Measurements from ENCODE around the gene MAPKAP1. TPM values are rescaled to one million over a fixed set of nuclear protein-coding genes. Genes with fewer than 3 reads are reported as not detected.

MAPKAP1 gene
- total RNA-seq, 4 donors from 2014 or later = 54.1 to 195 (median 61.9) TPM

DNA sequence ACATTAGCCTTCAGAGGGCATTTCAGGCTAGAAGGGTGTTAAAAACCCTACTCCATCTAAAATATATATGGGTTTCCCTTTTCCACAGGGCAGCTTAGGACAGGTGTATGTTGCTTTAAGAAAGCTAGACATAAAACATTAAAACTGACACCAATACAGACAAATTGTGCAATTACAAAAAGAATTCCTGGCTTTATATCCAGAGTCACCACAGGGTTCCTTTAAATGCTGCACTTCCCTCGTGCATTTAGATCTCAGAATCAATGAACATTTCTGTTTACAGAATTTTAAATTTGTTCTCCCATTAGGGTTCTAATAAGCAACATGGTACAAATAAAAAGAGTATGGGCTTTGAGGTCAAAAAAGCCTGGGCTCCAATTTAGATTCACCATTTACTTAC, 170.2 kb downstream of the MAPKAP1 start:
- TF ChIP-seq, protein P1, sequence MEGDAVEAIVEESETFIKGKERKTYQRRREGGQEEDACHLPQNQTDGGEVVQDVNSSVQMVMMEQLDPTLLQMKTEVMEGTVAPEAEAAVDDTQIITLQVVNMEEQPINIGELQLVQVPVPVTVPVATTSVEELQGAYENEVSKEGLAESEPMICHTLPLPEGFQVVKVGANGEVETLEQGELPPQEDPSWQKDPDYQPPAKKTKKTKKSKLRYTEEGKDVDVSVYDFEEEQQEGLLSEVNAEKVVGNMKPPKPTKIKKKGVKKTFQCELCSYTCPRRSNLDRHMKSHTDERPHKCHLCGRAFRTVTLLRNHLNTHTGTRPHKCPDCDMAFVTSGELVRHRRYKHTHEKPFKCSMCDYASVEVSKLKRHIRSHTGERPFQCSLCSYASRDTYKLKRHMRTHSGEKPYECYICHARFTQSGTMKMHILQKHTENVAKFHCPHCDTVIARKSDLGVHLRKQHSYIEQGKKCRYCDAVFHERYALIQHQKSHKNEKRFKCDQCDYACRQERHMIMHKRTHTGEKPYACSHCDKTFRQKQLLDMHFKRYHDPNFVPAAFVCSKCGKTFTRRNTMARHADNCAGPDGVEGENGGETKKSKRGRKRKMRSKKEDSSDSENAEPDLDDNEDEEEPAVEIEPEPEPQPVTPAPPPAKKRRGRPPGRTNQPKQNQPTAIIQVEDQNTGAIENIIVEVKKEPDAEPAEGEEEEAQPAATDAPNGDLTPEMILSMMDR (IDR thresholded peaks at IDR 0.05) = no peak
- no peak for TF ChIP-seq POLR2A (IDR thresholded peaks at IDR 0.05)
- Histone ChIP-seq H3K36me3 (no peaks in the 10 kb centered on the region), H3K27me3 (no peaks in the 10 kb centered on the region), H3K27ac (no peak overlapping the region), H3K9me3 (no peaks in the 10 kb centered on the region), H3K4me1 (peaks cover 0 to 3% of the 10 kb centered on the region in 2 donors), H3K4me3 (no peak overlapping the region)
- intact Hi-C loops (cut with DNase I; ENCODE audit: low total_unique reads) = no loop called here
- no peak for DNase-seq

DNA sequence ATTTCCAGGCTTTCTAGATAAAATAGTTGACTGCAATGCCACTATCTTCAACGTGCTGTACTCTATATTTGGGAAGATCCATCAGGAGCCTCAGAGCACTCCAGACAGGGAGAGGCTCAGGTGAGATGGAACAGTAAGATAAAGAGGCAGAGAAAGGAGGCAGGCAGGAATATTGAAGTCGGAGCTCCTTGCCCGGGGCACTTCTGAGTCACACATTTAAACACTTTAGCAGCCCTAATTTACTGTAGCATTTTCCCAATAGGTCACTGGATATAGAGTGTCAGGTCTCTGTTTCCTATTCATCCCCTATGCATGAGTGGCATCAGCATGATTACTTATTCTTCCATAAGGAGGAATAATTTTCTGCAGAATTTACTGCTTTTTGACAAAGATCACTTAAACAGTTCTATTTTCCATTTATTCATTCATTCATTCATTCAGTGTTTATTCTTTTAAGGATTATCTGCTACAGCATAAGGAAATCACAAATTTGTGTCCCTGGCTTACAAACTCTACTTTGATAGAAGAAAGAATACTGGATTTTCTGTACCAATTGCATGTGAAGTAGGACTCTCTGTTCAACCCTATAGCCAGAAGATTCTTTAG, 170.7 kb downstream of the MAPKAP1 start:
- TF ChIP-seq, protein P1 (IDR thresholded peaks at IDR 0.05) = no peak
- no peak for TF ChIP-seq POLR2A (IDR thresholded peaks at IDR 0.05)
- Histone ChIP-seq H3K9me3 (no peaks in the 10 kb centered on the region), H3K27me3 (no peaks in the 10 kb centered on the region), H3K4me1 (peaks cover 0 to 3% of the 10 kb centered on the region in 2 donors), H3K4me3 (no peak overlapping the region), H3K27ac (no peak overlapping the region), H3K36me3 (no peaks in the 10 kb centered on the region)
- intact Hi-C loops (cut with DNase I; ENCODE audit: low total_unique reads) = no loop called here
- no peak for DNase-seq

DNA sequence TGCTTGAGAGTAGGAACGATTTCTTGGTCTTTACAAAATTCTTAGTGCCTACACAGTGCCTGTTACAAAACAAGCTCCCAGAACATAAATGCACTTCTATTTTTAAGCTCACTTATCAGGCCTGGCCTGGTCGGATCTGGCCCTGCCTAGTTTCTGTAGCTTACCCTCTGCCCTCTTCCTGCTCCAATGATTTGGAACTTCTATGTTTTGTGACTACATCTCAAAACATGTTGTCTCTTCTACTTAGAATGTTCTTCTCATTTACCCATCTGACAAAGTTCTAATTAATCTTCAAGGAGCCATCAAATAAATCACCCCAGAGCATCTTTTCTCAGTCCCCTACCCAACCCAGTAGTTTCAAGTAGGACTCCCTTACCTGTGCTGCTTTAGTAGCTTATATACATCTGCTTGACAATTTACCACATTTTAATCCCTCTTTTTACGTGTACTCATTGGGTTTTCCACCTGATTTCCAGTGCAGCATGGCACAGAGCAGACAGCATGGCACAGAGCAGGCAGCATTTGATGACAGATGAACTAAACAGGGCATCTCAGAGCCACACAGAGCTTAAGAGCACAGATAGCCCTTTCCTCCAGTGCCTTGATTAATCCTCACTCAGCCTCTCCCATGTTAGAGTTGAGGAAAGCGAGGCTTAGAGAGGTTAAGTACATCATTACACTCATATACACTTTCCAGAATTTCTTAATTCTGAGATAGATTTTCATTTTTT, 171.9 kb downstream of the MAPKAP1 start:
- Histone ChIP-seq H3K36me3 (no peaks in the 10 kb centered on the region), H3K27me3 (no peaks in the 10 kb centered on the region), H3K4me1 (peaks cover 0 to 3% of the 10 kb centered on the region in 2 donors), H3K9me3 (no peaks in the 10 kb centered on the region), H3K27ac (no peak overlapping the region), H3K4me3 (no peak overlapping the region)
- no peak for TF ChIP-seq POLR2A (IDR thresholded peaks at IDR 0.05)
- TF ChIP-seq, protein P1 (IDR thresholded peaks at IDR 0.05) = no peak
- intact Hi-C loops (cut with DNase I; ENCODE audit: low total_unique reads) = no loop called here
- DNase-seq = no peak

DNA sequence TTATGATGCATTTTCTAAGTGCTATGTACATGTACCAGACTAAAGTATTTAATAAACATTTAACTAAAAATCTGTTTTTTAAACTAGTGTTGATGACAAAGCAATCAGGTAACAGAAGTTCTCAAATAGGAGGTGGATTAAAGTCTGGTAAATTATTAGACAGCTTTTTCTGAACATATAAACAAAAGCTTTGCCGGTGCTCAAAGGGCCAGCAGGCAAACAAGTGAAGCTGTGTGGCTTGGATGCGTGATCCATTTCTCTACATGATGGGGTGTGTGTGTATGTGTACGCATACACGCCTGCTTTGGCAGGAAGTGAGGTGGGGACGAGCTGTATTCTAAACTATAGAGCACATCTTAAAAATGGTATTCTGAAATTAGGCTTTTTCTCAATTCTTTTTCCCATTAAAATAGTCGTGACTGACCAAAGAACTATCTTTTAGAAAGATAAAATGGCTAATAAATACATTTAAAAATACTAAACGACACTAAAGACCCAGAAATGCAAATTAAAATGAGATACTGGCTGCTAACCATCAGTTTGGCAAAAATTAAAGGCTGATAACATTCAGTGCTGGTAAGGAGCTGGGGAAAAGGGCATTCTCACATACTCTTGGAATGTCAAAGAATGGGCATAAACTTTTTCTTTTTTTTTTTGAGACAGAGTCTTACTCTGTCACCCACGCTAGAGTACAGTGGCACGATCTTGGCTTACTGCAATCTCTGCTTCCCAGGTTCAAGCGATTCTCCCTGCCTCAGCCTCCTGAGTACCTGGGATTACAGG, 174.0 kb downstream of the MAPKAP1 start:
- intact Hi-C loops (cut with DNase I; ENCODE audit: low total_unique reads) = no loop called here
- no peak overlapping the region for H3K4me3 ChIP-seq
- H3K36me3 ChIP-seq = no peaks in the 10 kb centered on the region
- TF ChIP-seq, protein P1 (IDR thresholded peaks at IDR 0.05) = no peak
- TF ChIP-seq POLR2A (IDR thresholded peaks at IDR 0.05) = no peak
- H3K4me1 ChIP-seq = peaks cover 0 to 3% of the 10 kb centered on the region in 2 donors
- no peak overlapping the region for H3K27ac ChIP-seq
- H3K9me3 ChIP-seq = no peaks in the 10 kb centered on the region
- no peak for DNase-seq
- H3K27me3 ChIP-seq = no peaks in the 10 kb centered on the region

- DNase-seq = no peak
Measured at GRCh38 chr9:125532412-125532811, 174.6 kb downstream of the MAPKAP1 start.

More at GRCh38 chr9:125532412-125532811, 174.6 kb downstream of the MAPKAP1 start:
- H3K27me3 ChIP-seq = no peaks in the 10 kb centered on the region
- H3K4me3 ChIP-seq = no peak overlapping the region
- TF ChIP-seq, protein P1 (IDR thresholded peaks at IDR 0.05) = no peak
- TF ChIP-seq POLR2A (IDR thresholded peaks at IDR 0.05) = no peak
- intact Hi-C loops (cut with DNase I; ENCODE audit: low total_unique reads) = no loop called here
- H3K9me3 ChIP-seq = no peaks in the 10 kb centered on the region
- H3K4me1 ChIP-seq = no peaks in the 10 kb centered on the region
- no peak overlapping the region for H3K27ac ChIP-seq
- no peaks in the 10 kb centered on the region for H3K36me3 ChIP-seq
